Inferior parietal cortex (tissue), 1 donor: ENCODE results near the gene RMND5A.
A peak's percentile ranks its signal among the peaks of the same experiment; 100 is the strongest.
"Not testable (repeated sequence)": the region's sequence is repeated elsewhere in the genome, so short reads cannot be mapped to it uniquely, and the experiment has no call there.

Source experiments
- DNase-seq: peaks from one replicate; pipeline ENCODE4 v3.0.0-alpha.2; 2016; ENCODE audit errors: extremely low spot score

The RMND5A gene, protein sequence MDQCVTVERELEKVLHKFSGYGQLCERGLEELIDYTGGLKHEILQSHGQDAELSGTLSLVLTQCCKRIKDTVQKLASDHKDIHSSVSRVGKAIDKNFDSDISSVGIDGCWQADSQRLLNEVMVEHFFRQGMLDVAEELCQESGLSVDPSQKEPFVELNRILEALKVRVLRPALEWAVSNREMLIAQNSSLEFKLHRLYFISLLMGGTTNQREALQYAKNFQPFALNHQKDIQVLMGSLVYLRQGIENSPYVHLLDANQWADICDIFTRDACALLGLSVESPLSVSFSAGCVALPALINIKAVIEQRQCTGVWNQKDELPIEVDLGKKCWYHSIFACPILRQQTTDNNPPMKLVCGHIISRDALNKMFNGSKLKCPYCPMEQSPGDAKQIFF

DNA sequence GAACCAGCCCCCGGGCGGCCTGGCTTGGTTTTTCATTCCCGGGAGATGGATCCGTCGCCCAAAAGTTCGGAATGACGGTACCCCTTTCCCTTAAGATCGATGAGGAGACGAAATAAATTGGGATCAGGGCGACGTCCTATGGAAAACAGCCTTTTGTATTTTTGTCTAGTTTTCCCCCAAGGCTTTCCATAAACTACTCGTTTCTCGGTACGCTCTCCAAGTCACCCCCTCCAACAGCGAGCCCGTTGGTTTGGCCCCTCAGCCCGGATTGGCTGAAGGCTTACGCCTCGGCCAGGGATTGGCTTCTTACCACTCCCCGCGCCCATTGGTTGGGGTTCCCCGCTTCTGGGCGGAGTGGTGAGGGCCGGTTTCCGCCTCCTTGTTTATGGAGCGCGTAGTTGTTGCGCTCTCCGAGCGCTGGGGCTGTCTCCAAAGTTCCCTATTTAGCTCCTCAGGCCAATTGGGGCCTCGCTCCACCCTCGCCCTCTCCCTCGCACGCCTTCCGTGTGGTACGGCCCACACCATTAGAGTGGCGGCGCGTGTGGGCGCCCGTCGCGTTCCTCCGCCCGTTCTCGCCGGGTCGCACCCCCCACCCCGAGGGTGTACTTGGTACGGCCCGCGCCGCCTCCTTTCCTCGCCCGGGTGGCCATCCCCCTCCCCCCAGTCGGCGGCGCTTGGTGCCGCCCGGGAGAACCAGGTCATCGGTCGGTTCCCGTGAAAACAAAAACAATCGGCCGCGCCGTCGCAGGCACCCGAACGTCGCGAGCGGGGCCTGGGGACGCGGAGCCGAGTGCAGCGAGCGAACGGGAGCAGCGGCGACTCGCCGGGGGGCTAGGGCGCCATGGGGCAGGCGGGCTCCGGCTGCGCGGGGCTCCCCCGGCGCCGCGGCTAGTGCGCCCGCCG is at the start of gene RMND5A:
RMND5A (plus strand) TSS at position 655 of the 903 bp plus-strand sequence. CDS start 377 bp downstream, outside the sequence.
- peak; percentile 75 for DNase-seq

DNA sequence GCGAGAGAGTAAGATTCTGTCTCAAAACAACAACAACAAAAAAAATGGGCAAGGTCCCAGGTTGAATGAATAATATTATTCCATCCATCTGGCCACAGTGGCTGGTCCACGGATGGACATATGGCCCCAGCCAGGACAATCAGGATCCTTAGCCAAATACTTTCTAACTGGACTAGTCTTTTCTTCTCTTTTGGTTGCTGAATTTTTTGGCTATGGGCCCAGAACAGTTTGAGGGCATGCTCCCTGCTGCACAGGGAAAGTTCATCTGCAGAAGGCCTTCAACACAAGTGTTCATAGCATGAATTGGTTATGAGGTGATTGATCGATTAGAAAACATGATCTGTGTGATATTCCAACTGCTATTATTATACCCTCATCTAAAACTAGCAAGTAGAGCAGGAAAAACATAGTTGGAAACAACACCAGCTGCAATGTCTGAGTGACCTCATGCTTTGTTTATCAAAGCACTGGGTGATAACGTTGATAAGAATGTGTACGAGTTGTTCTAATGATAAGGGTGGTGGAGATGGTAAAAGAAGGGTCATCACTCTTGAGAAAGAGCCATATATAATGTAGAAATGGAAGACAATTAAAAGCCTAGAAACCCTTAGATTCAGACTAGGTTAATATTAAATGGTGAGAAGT is 48.6 kb upstream of the RMND5A start:
- DNase-seq, result no peak

DNA sequence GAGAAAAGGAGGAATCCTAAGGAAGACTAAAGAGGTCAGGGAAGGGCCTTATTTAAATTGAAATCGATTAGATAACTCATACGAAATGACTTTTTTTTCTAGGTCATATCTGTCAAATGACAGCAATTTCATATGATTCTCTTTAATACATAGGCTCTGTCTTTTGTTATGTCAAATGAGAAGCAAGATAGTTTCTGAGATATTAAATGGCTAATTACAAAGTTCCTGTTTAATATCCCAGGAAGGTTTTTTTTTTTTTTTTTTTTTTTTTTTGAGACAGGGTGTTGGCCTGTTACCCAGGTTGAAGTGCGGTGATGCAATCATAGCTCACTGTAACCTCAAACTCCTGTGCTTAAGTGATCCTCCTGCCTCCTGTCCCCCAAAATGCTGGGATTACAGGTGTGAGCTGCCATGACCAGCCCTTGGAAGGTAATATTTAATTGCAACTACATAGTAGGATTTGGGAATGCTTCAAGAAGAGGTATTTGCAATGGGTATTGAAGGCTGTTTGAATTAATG is 48.0 kb upstream of the RMND5A start:
- no peak for DNase-seq

DNA sequence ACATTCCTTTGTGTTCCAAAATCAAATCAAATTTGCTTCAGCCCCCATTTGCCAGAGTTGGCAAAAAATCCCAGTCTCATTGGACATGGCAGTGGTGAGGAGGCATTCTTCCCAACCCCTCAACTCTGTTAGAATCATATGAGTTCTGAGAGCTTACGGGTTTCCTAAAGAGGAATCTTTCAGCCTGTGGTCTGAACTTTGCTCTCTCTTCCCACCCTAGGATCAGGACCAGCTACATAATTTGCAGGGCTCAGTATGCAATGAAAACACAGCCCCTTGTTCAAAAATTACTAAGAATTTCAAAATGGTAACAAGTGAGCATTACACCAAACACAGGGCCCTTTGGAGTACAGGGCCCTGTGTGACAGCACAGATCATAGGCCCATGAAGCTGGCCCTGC is 47.1 kb upstream of the RMND5A start:
- DNase-seq, result no peak

DNA sequence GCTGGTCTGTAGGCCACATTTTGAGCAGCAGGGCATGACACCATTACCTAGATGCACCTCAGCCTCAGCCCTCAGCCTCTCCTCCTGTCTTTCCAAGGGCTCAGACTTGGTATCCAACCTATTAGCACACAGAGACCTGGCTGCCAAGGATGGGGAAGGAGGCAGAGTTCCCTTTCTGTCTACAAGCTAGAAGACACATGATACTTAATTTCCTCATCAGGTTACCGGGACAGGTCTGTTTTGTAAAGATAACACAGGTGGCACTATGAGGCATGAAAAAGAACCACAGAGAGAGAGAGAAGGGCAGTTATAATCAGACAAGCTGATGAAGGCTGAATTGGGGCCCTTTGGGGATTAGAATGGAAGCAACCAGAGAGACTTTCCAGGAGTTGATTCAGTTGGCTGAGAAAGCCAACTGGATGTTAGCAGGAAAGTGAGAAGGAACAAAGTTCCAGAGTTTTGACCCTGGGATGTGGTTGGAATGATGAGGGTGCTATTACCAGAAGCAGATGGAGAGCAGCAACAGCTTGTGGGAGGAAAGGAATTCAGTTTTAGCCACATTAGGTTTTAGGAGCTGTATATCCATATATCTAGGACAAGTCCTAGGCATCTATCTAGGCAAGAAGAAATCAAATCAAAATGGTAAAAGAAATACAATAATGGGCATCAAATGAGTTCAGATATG is 46.0 kb upstream of the RMND5A start:
- DNase-seq, result no peak

DNA sequence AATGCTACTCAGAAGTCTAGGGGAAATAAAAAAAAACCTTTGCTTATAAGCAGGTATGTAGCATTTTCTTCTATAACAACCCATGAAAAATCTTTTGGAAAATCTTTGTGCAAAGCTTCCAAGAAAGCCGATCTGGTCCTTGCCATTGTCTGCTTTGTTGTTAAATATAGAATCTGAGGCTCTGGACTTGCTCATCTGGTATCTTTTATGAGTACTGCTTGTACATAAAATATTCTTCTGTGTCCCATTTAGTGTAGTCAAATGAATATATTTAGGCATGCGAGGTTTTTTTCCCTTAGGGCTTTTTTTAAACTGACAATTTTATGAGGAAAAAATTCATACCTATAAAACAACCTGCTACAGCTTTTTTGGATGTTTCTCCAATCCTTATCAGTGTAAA is 45.0 kb upstream of the RMND5A start:
- peak; percentile 51 for DNase-seq

DNA sequence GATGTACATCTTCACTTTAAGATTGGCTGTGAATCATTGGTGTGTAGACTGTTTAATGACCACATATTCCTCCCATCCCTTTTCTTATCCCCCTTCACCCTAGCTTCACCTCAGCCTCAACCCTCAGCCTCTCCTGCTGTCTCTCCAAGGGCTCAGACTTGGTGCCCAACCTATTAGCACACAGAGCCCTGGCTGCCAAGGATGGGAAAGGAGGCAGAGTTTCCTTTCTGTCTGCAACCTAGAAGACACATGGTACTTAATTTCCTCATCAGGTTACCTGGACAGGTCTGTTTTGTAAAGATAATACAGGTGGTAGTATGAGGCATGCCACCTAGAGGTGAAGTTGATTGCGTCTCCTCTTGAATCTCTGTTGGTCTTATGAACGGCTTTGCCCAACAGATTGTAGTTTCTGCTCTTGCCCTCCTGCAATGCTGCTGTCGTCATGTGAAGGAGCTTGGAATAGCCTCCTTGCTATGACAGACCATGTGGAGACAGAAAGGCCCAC is 44.5 kb upstream of the RMND5A start:
- no peak for DNase-seq

DNA sequence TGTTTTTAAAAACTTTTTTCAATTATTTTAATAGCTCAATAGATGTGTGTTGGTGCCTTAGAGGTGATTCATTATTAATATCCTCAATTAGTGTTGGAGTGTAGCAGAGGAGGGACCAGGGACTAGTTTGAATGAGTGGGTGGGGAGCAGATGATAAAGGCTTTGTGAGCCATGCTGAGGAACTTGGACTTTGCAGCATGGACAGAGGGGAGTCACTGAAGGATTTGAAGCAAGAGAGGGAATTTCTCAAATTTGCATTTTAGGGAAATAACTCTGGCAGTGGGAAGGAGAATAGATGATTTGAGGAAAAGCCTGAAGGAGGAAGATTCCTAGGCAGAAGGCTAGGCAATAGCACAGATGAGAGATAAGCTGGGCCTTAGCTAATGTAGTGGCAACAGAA is 42.3 kb upstream of the RMND5A start:
- DNase-seq, result no peak

DNA sequence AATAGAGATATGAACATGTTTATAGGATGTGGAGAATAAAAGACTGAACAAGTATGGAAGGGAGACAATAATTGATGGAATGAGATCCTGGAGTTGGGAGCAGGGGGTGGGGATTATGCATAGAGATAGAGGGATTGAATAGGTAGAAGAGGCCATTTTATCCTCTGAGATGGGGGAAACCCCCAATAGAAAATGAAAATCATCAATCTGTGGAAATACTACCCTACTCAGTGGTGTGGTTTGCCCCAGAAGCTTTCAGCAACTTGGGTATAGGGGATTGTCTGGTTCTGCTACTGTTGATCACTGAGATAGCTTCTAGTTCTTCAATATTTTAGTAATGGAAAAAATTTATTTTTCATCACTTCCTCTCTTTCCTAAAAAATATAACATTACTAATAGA is 41.1 kb upstream of the RMND5A start:
- no peak for DNase-seq

DNA sequence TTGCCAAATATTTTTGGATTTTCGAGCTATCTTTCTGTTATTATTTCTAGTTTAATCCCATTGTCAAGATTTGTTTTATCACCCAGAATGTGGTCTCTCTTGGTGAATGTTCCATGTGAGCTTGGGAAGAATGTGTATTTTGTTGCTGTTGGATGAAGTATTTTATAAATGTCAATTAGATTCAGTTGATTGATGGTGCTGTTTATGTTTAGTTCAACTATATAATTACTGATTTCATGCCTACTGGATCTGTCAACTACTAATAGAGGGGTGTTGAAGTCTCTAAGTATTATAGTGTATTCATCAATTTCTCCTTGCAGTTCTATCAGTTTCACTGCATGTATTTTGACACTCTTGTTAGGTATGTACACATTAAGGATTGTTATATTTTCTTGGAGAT is 34.7 kb upstream of the RMND5A start:
- DNase-seq, result no peak

DNA sequence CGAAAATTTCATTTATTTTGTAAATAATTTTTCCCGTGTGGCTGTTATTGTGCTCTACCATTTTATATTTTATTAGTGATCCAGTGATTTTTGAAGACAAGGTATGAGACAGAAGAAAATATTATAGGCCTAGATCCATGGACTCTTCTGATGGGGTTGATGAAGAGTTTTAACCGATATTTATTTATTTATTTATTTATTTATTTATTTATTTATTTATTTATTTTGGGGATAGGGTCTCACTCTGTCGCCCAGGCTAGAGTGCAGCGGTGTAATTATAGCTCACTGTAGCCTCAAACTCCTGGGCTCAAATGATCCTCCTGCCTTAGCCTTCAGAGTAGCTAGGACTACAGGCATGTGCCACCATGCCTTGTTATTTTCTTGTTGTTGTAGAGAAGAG is 33.6 kb upstream of the RMND5A start:
- no peak for DNase-seq

DNA sequence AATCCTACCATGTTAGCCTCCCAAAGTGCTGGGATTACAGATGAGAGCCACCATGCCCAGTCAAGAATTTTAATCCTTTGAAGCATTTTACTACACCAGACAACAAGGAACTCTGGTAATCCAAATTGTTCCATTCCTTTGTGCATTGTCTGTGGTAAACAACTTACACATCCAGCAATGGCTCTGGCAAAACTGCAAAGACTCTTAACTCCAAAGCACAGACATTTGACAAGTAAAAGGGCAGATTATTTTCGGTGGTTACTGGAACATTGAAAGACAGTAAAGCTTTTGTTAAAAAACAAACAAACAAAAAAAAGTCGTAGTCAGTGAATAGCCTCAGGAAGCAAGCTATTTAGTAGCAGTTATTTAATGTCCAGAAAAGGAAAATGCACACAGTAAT is 33.2 kb upstream of the RMND5A start:
- DNase-seq, result peak; percentile 67

DNA sequence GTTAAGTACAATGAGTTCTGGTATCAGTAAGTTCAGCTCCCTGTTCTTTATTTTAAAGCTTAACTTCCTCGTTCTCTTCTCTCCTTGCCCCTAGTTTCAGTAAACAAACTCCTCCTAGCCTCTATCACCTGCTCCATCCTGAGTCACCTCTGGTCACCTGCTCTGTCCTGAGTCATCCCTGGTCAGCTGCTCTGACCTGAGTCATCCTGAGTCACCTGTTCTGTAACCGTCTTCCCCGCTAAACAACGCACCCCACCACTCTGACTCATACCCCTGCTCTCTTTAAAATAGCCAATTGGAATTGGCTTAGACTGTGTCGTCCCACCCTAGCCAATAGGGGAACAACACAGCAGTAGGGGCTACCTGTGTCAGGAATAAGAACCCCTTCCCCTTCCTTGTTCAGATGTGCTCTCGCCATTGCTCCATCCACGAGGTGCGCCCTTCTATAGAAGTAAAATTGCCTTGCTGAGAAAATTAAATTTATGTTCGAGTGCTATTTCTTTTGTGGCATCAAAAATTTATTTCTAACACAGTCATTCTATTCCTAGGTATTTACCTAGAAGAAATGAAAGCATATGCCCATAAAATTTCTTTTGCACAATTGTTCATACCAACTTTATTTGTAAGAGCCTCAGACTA is 24.9 kb upstream of the RMND5A start:
- DNase-seq, result no peak

DNA sequence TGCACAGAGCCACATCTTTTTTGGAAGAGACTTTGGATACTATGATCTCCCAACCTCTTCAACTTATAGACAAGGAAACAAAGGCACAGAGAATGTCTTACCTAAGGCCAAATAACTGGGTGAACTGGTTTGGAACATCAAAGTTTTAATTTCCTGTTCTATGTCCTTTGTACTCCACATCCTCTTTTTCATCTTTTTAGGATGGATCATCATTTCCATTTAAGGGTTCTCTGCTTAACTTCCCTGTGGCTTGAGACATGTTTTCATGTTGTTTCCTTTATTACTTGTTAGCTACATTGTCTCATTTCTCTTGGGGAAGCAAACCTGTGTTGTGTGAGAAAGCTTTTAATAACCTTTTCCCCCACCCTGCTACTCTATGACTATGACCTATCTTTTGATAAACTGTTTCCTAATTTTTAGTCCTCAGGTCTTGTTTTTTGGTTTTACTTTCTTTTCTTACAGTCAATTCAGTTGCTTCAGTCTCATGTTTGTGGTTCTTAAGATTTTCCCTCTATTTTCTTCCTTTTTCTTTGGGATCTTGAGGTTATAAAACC is 22.5 kb upstream of the RMND5A start:
- no peak for DNase-seq

DNA sequence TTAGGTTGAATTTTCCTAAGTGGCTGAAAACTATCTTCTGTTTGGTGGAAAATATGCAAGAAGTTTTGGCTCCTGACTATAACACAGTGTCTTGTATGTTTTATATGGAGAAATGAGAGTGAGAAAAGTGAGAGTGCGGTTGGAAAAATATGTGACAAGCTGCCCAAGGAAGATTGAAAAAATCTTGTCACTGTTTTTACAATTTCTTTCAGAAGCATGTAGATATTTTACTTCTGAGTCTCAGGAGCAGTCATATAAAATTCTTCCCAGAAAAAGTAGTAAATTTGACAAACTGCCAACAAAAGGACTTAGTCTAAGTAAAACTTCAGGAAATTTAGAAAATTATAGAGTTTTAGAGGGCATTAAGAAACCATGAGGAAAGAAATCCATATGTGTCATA is 19.4 kb upstream of the RMND5A start:
- no peak for DNase-seq

DNA sequence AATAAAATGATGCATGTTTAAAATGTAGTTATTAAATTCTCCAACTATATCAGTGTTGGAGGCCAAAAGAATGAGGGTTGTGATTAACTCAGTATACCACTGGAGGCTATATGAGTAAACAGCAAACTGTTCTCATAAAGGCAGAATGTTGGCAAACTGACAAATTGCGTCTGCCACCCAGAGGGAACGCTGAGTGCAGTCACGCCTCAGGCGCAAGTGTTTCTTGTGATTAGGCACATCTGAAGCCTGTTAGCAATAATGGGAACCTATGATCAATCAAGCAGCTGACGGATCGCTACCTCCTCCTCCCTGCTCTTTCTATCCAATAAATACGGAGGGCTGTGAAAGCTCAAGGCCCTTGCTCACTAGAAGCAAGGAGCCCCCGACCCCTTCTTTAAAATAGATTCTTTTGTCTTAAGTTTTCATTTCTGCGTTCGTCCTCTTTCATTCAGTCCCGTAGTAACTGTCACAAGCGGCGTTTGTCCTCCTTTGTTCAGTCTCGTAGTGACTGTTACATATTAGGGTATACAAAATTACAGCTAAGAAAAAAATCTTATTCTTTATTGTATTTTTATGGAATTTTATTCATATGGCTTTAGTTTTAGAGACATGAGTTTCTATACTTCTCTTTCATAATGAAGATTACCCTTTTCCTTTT is 16.3 kb upstream of the RMND5A start:
- peak; percentile 58 for DNase-seq

DNA sequence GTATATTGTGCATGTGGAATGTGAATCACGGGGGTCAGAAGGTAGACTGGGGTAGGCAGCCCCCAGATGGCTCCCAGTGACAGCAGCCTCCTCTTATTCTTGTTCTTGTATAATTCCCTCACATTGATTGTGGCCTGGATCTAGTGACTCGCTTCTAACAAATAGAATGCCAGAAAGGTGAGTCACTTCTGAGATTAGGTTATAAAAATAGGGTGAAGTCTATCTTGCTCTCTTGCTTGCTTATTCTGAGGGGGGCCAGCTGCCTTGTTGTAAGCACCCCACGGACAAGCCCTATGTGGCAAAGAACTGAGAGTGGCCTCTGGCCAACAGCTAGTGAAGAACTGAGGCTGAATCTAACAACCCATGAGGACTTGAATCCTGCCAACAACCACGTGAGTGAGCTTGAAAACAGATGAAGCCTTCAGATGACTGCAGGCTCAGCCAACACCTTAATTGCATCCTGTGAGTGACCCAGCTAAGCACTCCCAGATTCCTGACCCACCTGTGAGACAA is 15.6 kb upstream of the RMND5A start:
- DNase-seq, result peak; percentile 5

DNA sequence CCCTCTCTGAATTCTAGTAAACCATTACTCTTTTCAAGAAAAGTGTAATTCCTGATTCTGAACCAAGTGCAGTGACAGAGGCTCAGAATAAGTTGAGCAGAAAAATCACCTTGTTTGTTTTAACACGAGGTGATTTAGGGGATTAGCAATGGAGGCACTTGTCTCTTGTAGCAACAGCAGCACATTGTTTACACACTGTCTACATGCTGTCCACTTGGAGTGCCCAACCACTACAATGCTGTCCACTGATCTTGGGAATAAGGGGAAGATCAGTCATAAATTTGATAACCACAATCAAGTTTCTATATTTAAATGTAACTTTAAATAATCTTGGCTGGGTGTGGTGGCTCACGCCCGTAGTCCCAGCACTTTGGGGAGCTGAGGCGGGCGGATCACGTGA is 13.9 kb upstream of the RMND5A start:
- no peak for DNase-seq

DNA sequence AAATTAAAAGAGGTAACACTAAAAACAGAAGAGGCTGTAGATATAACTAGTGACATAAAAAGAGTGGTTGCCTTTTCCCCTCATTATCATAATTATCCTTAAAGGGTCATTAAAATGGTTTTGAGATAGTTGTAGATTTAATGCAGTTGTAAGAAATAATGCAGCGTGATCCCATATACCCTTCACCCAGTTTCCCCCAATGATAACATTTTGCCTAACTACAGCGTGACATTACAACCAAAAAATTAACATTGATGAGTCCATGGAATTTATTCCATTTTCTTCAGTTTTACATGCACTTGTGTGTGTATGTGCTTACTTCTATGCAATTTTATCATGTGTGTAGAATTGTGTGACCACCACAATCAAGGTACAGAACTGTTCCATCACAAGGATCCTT is 13.2 kb upstream of the RMND5A start:
- DNase-seq, result no peak

DNA sequence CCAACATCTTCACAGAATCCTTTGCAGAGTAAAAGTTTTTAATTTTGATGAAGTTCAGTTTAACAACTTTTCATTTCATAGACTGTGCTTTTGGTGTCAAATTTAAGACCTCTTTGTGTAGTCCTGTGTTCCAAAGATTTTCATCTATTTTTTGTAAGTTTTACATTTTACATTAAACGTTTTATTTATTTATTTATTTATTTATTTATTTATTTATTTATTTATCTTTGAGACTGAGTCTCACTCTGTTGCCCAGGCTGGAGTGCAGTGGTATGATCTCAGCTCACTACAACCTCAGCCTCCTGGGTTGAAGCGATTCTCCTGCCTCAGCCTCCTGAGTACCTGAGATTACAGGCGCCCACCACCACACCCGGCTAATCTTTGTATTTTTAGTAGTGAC is 12.0 kb upstream of the RMND5A start:
- not testable (repeated sequence) for DNase-seq
